Cortex of kidney (tissue), 1 donor: ENCODE measurements around the gene RNGTT.
"Not testable (repeated sequence)": the region's sequence is repeated elsewhere in the genome, so short reads cannot be mapped to it uniquely, and the experiment has no call there.

ENCODE experiments used
- DNase-seq: peaks from one replicate; lab custom pipeline; 2025; lab: John Stamatoyannopoulos, UW

The RNGTT gene

GRCh38 chr6:88864359-88865054 is 98.9 kb downstream of the RNGTT start:
- DNase-seq = no peak

- no peak for DNase-seq
Measured at GRCh38 chr6:88860310-88860709, 103.1 kb downstream of the RNGTT start.

- DNase-seq = no peak
Measured at GRCh38 chr6:88858455-88858854, 105.0 kb downstream of the RNGTT start.

GRCh38 chr6:88856566-88856965 is 106.9 kb downstream of the RNGTT start:
- DNase-seq = no peak

GRCh38 chr6:88855541-88856147 is 107.8 kb downstream of the RNGTT start:
- DNase-seq = no peak

GRCh38 chr6:88852775-88853174 is 110.6 kb downstream of the RNGTT start:
- no peak for DNase-seq

GRCh38 chr6:88852000-88852399 is 111.4 kb downstream of the RNGTT start:
- no peak for DNase-seq

- no peak for DNase-seq
Measured at GRCh38 chr6:88848870-88849269, 114.5 kb downstream of the RNGTT start.

- no peak for DNase-seq
Measured at GRCh38 chr6:88843040-88843439, 120.4 kb downstream of the RNGTT start.

- no peak for DNase-seq
Measured at GRCh38 chr6:88842320-88842719, 121.1 kb downstream of the RNGTT start.

GRCh38 chr6:88840796-88841539 is 122.5 kb downstream of the RNGTT start:
- no peak for DNase-seq

GRCh38 chr6:88840289-88840688 is 123.1 kb downstream of the RNGTT start:
- DNase-seq = no peak

GRCh38 chr6:88839280-88839679 is 124.1 kb downstream of the RNGTT start:
- no peak for DNase-seq

GRCh38 chr6:88835210-88835609 is 128.2 kb downstream of the RNGTT start:
- DNase-seq = no peak

GRCh38 chr6:88833071-88833470 is 130.3 kb downstream of the RNGTT start:
- not testable (repeated sequence) for DNase-seq

- not testable (repeated sequence) for DNase-seq
Measured at GRCh38 chr6:88827599-88827998, 135.8 kb downstream of the RNGTT start.

- no peak for DNase-seq
Measured at GRCh38 chr6:88825856-88826255, 137.6 kb downstream of the RNGTT start.

- DNase-seq = no peak
Measured at GRCh38 chr6:88823998-88824397, 139.4 kb downstream of the RNGTT start.

GRCh38 chr6:88815491-88815890 is 147.9 kb downstream of the RNGTT start:
- no peak for DNase-seq

GRCh38 chr6:88814909-88815308 is 148.5 kb downstream of the RNGTT start:
- DNase-seq = no peak

GRCh38 chr6:88813045-88813444 is 150.4 kb downstream of the RNGTT start:
- DNase-seq = no peak

GRCh38 chr6:88810701-88811100 is 152.7 kb downstream of the RNGTT start:
- no peak for DNase-seq

- no peak for DNase-seq
Measured at GRCh38 chr6:88810089-88810488, 153.3 kb downstream of the RNGTT start.
